Upper lobe of left lung (tissue), 6 donors: ENCODE results near the gene NDUFA13. TPM values are rescaled to one million over a fixed set of nuclear protein-coding genes. Genes with fewer than 3 reads are reported as not detected.

Experiments
- ATAC-seq, 2 donors: fragments of 200-7000 bp; cut with Tn5 transposase; one replicate each; pipeline ENCODE4 v1.9.1; 2022; ENCODE audit warnings: mild to moderate bottlenecking in 2 of 2, moderate library complexity in 2 of 2; ENCODE audit not compliant: low FRiP score in 2 of 2
- DNase-seq, 2 donors: peaks; one replicate each; pipeline ENCODE4 v3.0.0-alpha.2; 2019 to 2020
- H3K27ac ChIP-seq, 4 donors: fragments of 200-600 bp; sonication (generic); one replicate each; pipeline ENCODE4 v1.5.1; 2016 to 2019
- H3K27me3 ChIP-seq, 4 donors: fragments of 200-600 bp; sonication (generic); one replicate each; pipeline ENCODE4 v1.5.1; 2017 to 2019
- H3K36me3 ChIP-seq, 4 donors: fragments of 200-600 bp; sonication (generic); one replicate each; pipeline ENCODE4 v1.5.1; 2016 to 2019
- H3K4me1 ChIP-seq, 4 donors: fragments of 200-600 bp; sonication (generic); one replicate each; pipeline ENCODE4 v1.5.1; 2018 to 2019
- H3K4me3 ChIP-seq, 4 donors: fragments of 200-600 bp; sonication (generic); one replicate each; pipeline ENCODE4 v1.5.1; 2017 to 2019; ENCODE audit warnings: mild to moderate bottlenecking in 2 of 4, moderate library complexity in 1 of 4
- H3K9me3 ChIP-seq, 4 donors: fragments of 200-600 bp; sonication (generic); one replicate each; pipeline ENCODE4 v1.5.1; 2018 to 2019
- EP300 ChIP-seq, 4 donors: sonication (generic); formaldehyde crosslinking; IDR thresholded peaks; one replicate each; pipeline ENCODE4 v1.5.1; 2017; ENCODE audit warnings: antibody characterized with exemption in 4 of 4, control low read depth in 2 of 4
- POLR2A ChIP-seq, 4 donors: fragments of 450-650 bp; IDR thresholded peaks; one replicate each; pipeline ENCODE4 v1.5.1; 2016 to 2017; ENCODE audit warnings: antibody characterized with exemption in 4 of 4, mild to moderate bottlenecking in 2 of 4
- POLR2AphosphoS5 ChIP-seq, 2 donors: sonication (generic); formaldehyde crosslinking; IDR thresholded peaks; one replicate each; pipeline ENCODE4 v1.5.1; 2017; ENCODE audit warnings: antibody characterized with exemption in 2 of 2
- WGBS, 2 donors: methylation state at CpG; one replicate each; pipeline ENCODE4 v1.1.5; 2017 to 2018; 5-methylcytosine and 5-hydroxymethylcytosine counted together
- total RNA-seq, 6 donors: library from RNA; depleted of rRNA in 4 of 6; stranded (reverse); fragments of >200 nt in 4 of 6; gene quantifications; one replicate each; pipeline versions ENCODE4 v1.1.0 to v1.2.1, GENCODE V29; 2016 to 2021
- TF ChIP-seq, protein P1 (sequence below), 6 experiments: fragments of 450-650 bp in 4 of 6; fragments of 200-600 bp in 2 of 6; sonication (generic) in 2 of 6; IDR thresholded peaks; one replicate each; pipeline ENCODE4 v1.5.1; 2016 to 2019; ENCODE audit warnings: antibody characterized with exemption in 6 of 6
- donor health status: DM: no; HTN: no; CAD: no; lungs with moderate emphysema.
- donor health status: DM: no; HTN: yes; CAD: no; lungs with severe emphysema.

NDUFA13 gene
- total RNA-seq, 6 donors from 2014 or later = 24.3 to 305 (median 112) TPM

DNA sequence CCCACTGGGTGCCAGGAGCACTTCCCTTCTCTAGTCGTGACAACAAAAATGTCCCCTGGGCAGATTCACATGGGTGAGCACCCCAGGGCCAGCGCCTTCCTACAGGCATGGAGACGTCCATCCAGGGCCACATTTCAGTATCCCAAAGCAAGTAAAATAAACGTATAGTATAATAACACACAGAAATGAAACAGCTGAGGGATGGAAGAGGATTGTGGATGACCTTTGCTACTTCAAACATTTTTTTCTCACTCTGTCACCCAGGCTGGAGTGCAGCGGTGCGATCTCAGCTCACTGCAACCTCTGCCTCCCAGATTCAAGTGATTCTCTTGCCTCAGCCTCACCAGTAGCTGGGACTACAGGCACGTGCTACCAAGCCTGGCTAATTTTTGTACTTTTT, 50.3 kb downstream of the NDUFA13 start:
- peaks cover 0 to 9% (median 2%) of the 10 kb centered on the region in 4 donors for H3K36me3 ChIP-seq
- WGBS, 2 donors = 75 to 83% methylated on average over 7 of the region's 7 CpGs
- no peaks in the 10 kb centered on the region for H3K4me1 ChIP-seq
- no peak overlapping the region for H3K4me3 ChIP-seq
- H3K9me3 ChIP-seq = no peaks in the 10 kb centered on the region
- no peaks in the 10 kb centered on the region for H3K27me3 ChIP-seq
- DNase-seq (no peak), ATAC-seq (no peak)
- TF ChIP-seq EP300 (IDR thresholded peaks at IDR 0.05) (no peak), POLR2A (IDR thresholded peaks at IDR 0.05) (no peak), POLR2AphosphoS5 (IDR thresholded peaks at IDR 0.05) (no peak)
- TF ChIP-seq, protein P1, sequence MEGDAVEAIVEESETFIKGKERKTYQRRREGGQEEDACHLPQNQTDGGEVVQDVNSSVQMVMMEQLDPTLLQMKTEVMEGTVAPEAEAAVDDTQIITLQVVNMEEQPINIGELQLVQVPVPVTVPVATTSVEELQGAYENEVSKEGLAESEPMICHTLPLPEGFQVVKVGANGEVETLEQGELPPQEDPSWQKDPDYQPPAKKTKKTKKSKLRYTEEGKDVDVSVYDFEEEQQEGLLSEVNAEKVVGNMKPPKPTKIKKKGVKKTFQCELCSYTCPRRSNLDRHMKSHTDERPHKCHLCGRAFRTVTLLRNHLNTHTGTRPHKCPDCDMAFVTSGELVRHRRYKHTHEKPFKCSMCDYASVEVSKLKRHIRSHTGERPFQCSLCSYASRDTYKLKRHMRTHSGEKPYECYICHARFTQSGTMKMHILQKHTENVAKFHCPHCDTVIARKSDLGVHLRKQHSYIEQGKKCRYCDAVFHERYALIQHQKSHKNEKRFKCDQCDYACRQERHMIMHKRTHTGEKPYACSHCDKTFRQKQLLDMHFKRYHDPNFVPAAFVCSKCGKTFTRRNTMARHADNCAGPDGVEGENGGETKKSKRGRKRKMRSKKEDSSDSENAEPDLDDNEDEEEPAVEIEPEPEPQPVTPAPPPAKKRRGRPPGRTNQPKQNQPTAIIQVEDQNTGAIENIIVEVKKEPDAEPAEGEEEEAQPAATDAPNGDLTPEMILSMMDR (IDR thresholded peaks at IDR 0.05) = no peak
- no peak overlapping the region for H3K27ac ChIP-seq

DNA sequence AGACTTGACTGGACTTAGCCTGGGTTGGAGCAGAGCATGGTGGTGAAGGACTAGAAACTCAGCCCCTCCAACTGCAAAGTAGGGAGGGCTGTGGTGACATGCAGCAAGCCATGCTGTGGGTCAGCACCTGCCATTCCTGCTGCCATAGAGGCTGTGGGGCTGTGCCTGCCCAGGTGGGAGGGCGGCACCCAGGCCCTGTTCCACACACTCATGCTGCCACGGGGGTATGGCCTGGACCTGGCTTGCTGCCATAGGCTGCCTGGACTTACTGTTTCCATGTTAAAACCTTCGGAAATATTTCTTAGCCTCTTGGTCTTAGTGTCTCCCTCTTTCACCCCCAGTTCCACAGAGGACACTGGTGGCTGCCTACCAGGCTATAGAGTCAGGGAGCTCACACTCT, 51.4 kb downstream of the NDUFA13 start:
- ATAC-seq = no peak
- WGBS, 2 donors = 75 to 79% methylated on average over 2 to 3 of the region's 3 CpGs
- Histone ChIP-seq H3K9me3 (no peaks in the 10 kb centered on the region), H3K4me1 (no peaks in the 10 kb centered on the region), H3K4me3 (no peak overlapping the region), H3K36me3 (peaks cover 0 to 9% (median 2%) of the 10 kb centered on the region in 4 donors), H3K27me3 (no peaks in the 10 kb centered on the region), H3K27ac (no peak overlapping the region)
- TF ChIP-seq, protein P1 (IDR thresholded peaks at IDR 0.05) = no peak
- TF ChIP-seq POLR2AphosphoS5 (IDR thresholded peaks at IDR 0.05) = no peak
- TF ChIP-seq EP300 (IDR thresholded peaks at IDR 0.05) = no peak
- no peak for TF ChIP-seq POLR2A (IDR thresholded peaks at IDR 0.05)
- no peak for DNase-seq

DNA sequence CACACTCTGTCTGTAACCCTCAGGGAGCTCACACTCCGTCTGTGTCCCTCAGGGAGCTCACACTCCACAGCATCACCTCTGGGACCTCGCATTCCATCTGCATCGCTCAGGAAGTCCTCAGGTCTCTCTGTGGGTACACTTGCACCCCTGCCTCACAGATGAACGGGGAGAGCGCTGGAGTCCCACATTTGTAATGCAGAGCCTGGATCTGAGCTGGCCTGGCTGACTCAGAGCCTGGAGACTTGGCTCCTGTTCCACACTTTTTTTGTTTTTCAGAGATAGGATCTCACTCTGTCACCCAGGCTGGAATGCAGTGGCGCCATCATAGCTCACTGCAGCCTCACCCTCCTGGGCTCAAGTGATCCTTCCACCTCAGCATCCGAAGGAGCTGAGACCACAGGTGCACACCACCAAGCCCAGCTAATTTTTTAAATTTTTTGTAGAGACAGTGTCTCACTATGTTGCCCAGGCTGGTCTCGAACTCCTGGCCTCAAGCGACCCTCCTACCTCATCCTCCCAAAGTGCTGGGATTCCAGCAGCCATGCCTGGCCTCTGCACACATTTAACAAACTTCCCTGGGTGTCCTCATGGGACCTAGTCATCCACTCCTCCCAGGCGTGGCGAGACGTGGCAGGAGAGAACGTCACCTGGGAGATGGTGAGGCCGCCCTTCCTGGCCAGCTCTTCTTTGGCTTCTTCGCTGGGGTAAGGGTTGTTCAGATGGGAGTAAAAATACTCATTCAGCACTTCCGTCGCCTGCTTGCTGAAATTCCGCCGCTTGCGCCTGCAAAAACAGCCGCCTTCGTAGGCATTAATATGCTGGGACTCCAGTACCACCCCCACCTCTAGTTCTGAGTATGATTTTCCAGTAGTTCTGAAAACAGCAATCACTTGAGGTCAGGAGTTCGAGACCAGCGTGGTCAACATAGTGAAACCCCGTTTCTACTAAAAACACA, 53.1 kb downstream of the NDUFA13 start:
- peaks cover 0 to 5% (median 2%) of the 10 kb centered on the region in 4 donors for H3K36me3 ChIP-seq
- ATAC-seq (no peak), DNase-seq (no peak)
- H3K4me1 ChIP-seq = no peaks in the 10 kb centered on the region
- no peak overlapping the region for H3K4me3 ChIP-seq
- no peaks in the 10 kb centered on the region for H3K27me3 ChIP-seq
- no peak overlapping the region for H3K27ac ChIP-seq
- no peaks in the 10 kb centered on the region for H3K9me3 ChIP-seq
- TF ChIP-seq, protein P1 (IDR thresholded peaks at IDR 0.05) = no peak
- TF ChIP-seq POLR2AphosphoS5 (IDR thresholded peaks at IDR 0.05) (no peak), POLR2A (IDR thresholded peaks at IDR 0.05) (no peak), EP300 (IDR thresholded peaks at IDR 0.05) (no peak)
- WGBS, 2 donors = 92 to 93% methylated on average over 25 of the region's 25 CpGs

DNA sequence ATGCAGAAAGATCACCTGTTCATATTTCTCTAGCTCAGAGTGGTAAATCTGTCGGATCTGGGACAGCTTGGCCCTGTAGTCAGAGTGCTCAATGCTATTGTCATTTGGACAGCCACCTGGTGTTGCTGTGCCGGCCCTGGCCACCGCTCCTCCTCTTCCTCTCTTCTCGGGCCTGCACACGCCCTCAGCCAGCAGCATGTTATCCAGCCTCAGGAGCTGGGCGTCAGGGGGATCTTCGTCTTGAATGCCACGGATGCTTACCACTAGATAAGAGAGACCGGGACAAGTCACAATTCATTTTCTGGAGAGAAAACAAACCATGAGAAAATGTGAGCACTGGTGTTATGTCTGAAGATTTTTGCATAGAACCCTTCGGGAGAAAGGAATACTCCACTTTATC, 54.5 kb downstream of the NDUFA13 start:
- TF ChIP-seq POLR2AphosphoS5 (IDR thresholded peaks at IDR 0.05) (no peak), POLR2A (IDR thresholded peaks at IDR 0.05) (no peak), EP300 (IDR thresholded peaks at IDR 0.05) (no peak)
- TF ChIP-seq, protein P1 (IDR thresholded peaks at IDR 0.05) = no peak
- no peaks in the 10 kb centered on the region for H3K4me1 ChIP-seq
- H3K27me3 ChIP-seq = no peaks in the 10 kb centered on the region
- DNase-seq (no peak), ATAC-seq (no peak)
- 71 to 85% methylated on average over 10 of the region's 10 CpGs for WGBS, 2 donors
- H3K27ac ChIP-seq = no peak overlapping the region
- H3K4me3 ChIP-seq = no peak overlapping the region
- peaks cover 0 to 5% (median 2%) of the 10 kb centered on the region in 4 donors for H3K36me3 ChIP-seq
- H3K9me3 ChIP-seq = no peaks in the 10 kb centered on the region
